A673 (cell line): ENCODE measurements around the gene ZBTB16. TPM values are rescaled to one million over a fixed set of nuclear protein-coding genes. Genes with fewer than 3 reads are reported as not detected.

Experiments
- BruUV-seq: library from RNA; stranded (reverse); fragments of 400-500 nt; replicated peaks from 2 replicates; lab custom pipeline; 2021; lab: Mats Ljungman, UMichigan
- CTCF ChIA-PET: fragments of 300-600 bp; sonication (Branson Sonifier 250); formaldehyde crosslinking; loops from one replicate; lab custom pipeline; 2022; ENCODE audit warnings: antibody characterized with exemption; lab: Charles Lee
- POLR2A ChIA-PET: fragments of 300-600 bp; sonication (Branson Sonifier 250); formaldehyde crosslinking; loops from one replicate; lab custom pipeline; 2022; ENCODE audit warnings: antibody characterized with exemption; ENCODE audit not compliant: low non-redundant PET; lab: Charles Lee
- DNase-seq: peaks from one replicate; pipeline ENCODE4 v3.0.0-alpha.2; 2015; ENCODE audit warnings: low spot score
- H3K27ac ChIP-seq: fragments of 200-600 bp; sonication (generic); 2 replicates; pipeline ENCODE4 v1.5.1; 2016; ENCODE audit warnings: mixed run types, low read depth, mild to moderate bottlenecking, mixed read lengths, antibody characterized with exemption, low read length; ENCODE audit not compliant: poor library complexity, severe bottlenecking
- H3K27me3 ChIP-seq: fragments of 200-600 bp; sonication (generic); replicated peaks from 2 replicates; pipeline ENCODE4 v1.6.1; 2017; ENCODE audit warnings: mixed run types, low read depth, mild to moderate bottlenecking, mixed read lengths, antibody characterized with exemption, low read length; ENCODE audit not compliant: insufficient read depth, poor library complexity
- H3K36me3 ChIP-seq: fragments of 200-600 bp; sonication (generic); 2 replicates; pipeline ENCODE4 v1.6.1; 2016; ENCODE audit warnings: mixed run types, mild to moderate bottlenecking, mixed read lengths, antibody characterized with exemption, low read length; ENCODE audit not compliant: insufficient read depth, poor library complexity, severe bottlenecking
- H3K4me1 ChIP-seq: fragments of 200-600 bp; sonication (generic); 2 replicates; pipeline ENCODE4 v1.6.1; 2017; ENCODE audit warnings: mixed run types, mild to moderate bottlenecking, mixed read lengths, antibody characterized with exemption, low read length; ENCODE audit not compliant: insufficient read depth, poor library complexity, severe bottlenecking
- H3K4me3 ChIP-seq: fragments of 200-600 bp; sonication (generic); 2 replicates; pipeline ENCODE4 v1.5.1; 2016; ENCODE audit warnings: low read depth, mixed run types, mild to moderate bottlenecking, mixed read lengths, low read length; ENCODE audit not compliant: poor library complexity, severe bottlenecking
- H3K9me3 ChIP-seq: fragments of 200-600 bp; sonication (generic); 2 replicates; pipeline ENCODE4 v1.6.1; 2016; ENCODE audit warnings: mixed run types, low read depth, mild to moderate bottlenecking, mixed read lengths, antibody characterized with exemption, low read length; ENCODE audit not compliant: poor library complexity, severe bottlenecking
- EZH2 ChIP-seq: fragments of 200-600 bp; sonication (generic); IDR thresholded peaks from 2 replicates; pipeline ENCODE4 v1.6.1; 2017; ENCODE audit warnings: borderline replicate concordance, low read depth, mild to moderate bottlenecking, mixed read lengths, antibody characterized with exemption, low read length; ENCODE audit not compliant: poor library complexity, severe bottlenecking
- intact Hi-C: fragments of 100-400 bp; cut with micrococcal nuclease; formaldehyde crosslinking; loops from one replicate; pipeline ENCODE4 v1.10.0; 2022; ENCODE audit not compliant: unreplicated experiment
- total RNA-seq: library from RNA; stranded (reverse); gene quantifications from 2 replicates; pipeline ENCODE4 v1.2.3, GENCODE V29; 2021
- TF ChIP-seq, protein P1 (sequence below): fragments of 300-800, 200-600 bp; sonication (generic); conservative IDR thresholded peaks from 2 replicates; pipeline ENCODE4 v1.5.1; 2017; ENCODE audit warnings: low read depth, mild to moderate bottlenecking, antibody characterized with exemption, low read length, moderate library complexity, mixed read lengths

ZBTB16 gene
- total RNA-seq, 1 experiment from 2014 or later = 12.0 TPM

DNA sequence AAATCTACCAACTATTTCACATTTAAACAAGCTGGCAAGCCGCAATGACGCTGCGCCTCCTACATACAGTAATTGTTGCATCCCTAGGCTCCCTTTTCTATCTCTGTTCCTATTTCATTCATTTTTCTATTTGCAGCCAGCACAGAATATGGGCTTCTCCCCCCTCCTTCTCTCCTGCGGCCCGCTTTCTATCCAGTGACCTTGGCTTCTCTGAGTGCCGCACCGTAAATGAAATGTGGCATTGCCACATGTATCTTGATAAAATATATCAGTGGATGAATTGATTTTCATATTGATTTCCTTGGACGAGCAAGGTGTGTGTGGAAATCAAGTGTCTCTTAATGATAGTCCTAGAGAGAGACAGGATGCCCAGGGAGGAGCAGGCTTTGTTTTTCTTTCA is 70.2 kb downstream of the ZBTB16 start:
- POLR2A ChIA-PET = no interaction called here
- Histone ChIP-seq H3K27ac (no peak overlapping the region), H3K27me3 (no peaks in the 10 kb centered on the region), H3K36me3 (no peaks in the 10 kb centered on the region), H3K9me3 (peaks cover 8% of the 10 kb centered on the region), H3K4me1 (peaks cover 58% of the 10 kb centered on the region), H3K4me3 (no peak overlapping the region)
- DNase-seq = no peak
- no TSS peak for BruUV-seq
- TF ChIP-seq, protein P1, sequence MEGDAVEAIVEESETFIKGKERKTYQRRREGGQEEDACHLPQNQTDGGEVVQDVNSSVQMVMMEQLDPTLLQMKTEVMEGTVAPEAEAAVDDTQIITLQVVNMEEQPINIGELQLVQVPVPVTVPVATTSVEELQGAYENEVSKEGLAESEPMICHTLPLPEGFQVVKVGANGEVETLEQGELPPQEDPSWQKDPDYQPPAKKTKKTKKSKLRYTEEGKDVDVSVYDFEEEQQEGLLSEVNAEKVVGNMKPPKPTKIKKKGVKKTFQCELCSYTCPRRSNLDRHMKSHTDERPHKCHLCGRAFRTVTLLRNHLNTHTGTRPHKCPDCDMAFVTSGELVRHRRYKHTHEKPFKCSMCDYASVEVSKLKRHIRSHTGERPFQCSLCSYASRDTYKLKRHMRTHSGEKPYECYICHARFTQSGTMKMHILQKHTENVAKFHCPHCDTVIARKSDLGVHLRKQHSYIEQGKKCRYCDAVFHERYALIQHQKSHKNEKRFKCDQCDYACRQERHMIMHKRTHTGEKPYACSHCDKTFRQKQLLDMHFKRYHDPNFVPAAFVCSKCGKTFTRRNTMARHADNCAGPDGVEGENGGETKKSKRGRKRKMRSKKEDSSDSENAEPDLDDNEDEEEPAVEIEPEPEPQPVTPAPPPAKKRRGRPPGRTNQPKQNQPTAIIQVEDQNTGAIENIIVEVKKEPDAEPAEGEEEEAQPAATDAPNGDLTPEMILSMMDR = no peak
- intact Hi-C loops = no loop called here
- CTCF ChIA-PET = no interaction called here

DNA sequence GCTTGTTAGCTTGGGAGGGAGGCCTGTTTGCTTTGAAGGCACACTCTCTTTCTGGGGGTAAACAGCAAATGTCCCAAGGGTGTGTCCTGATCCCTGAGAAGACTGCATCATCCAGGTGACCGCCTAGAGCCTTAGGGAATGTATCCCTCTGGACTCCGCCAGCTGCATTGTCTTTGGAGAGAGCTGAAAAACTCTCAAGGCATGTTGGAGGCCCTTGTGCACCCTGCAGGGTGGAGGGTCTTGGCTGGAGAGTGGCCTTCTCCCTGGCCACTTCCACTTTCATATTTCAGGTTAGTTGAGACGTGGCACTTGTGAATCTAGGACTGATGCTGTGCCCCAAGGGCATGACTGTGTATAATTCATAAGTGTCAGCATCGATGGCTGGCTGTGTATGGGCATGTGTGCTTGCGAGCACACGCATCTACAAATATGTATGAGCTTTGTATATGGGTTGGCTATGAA is 70.6 kb downstream of the ZBTB16 start:
- Histone ChIP-seq H3K36me3 (no peaks in the 10 kb centered on the region), H3K4me3 (no peak overlapping the region), H3K27me3 (no peaks in the 10 kb centered on the region), H3K4me1 (peaks cover 62% of the 10 kb centered on the region), H3K27ac (no peak overlapping the region), H3K9me3 (peaks cover 8% of the 10 kb centered on the region)
- BruUV-seq = no TSS peak
- intact Hi-C loops = no loop called here
- no peak for TF ChIP-seq EZH2
- TF ChIP-seq, protein P1 = no peak
- no peak for DNase-seq
- CTCF ChIA-PET = no interaction called here
- POLR2A ChIA-PET = interaction anchor here (0.6 kb wide), 1 partner anchor 50 kb away, joined by 3 read pairs; no protein-coding TSS in a partner anchor

DNA sequence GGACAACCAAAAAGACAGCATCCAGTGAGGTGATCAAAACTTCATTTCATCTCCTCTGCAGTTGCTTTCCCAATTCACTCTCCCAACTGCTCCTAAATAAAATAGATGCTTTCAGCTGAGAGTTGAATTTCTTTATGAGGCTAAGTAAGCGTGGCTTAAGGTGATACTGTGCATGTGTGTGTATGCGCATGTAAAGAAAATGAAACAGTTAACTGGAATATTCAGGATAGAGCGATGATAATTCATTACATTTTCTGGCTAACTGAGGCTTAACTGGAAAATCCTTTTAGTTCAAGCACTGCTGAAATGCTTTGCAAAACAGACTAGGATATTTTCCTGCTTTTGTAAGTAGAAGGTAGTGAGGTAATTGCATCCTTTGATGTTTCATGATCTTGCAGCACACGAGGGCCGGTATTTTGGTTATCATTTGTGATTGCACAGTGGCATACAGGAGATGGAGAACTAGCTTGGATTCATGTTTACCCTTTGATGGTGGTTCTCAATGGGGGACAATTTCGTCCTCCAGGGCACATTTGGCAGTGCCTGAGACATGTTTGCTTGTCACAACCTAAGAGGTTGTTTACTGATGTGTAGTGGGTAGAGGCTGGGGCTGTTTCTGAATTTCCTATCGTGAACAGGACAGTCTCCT is 71.2 kb downstream of the ZBTB16 start:
- TF ChIP-seq EZH2 = no peak
- TF ChIP-seq, protein P1 = no peak
- POLR2A ChIA-PET = interaction anchor here (0.6 kb wide), 1 partner anchor 50 kb away, joined by 3 read pairs; no protein-coding TSS in a partner anchor
- Histone ChIP-seq H3K36me3 (no peaks in the 10 kb centered on the region), H3K4me1 (peaks cover 68% of the 10 kb centered on the region), H3K27me3 (no peaks in the 10 kb centered on the region), H3K4me3 (no peak overlapping the region), H3K27ac (no peak overlapping the region), H3K9me3 (peaks cover 8% of the 10 kb centered on the region)
- no TSS peak for BruUV-seq
- intact Hi-C loops = no loop called here
- CTCF ChIA-PET = no interaction called here
- DNase-seq = no peak
